C1 segment of cervical spinal cord (tissue), 14 donors: ENCODE data around the gene CLCF1.

Experiments used
- DNase-seq, 14 donors: peaks; one replicate each; lab custom pipeline; 2025; lab: John Stamatoyannopoulos, UW

The CLCF1 gene

DNA sequence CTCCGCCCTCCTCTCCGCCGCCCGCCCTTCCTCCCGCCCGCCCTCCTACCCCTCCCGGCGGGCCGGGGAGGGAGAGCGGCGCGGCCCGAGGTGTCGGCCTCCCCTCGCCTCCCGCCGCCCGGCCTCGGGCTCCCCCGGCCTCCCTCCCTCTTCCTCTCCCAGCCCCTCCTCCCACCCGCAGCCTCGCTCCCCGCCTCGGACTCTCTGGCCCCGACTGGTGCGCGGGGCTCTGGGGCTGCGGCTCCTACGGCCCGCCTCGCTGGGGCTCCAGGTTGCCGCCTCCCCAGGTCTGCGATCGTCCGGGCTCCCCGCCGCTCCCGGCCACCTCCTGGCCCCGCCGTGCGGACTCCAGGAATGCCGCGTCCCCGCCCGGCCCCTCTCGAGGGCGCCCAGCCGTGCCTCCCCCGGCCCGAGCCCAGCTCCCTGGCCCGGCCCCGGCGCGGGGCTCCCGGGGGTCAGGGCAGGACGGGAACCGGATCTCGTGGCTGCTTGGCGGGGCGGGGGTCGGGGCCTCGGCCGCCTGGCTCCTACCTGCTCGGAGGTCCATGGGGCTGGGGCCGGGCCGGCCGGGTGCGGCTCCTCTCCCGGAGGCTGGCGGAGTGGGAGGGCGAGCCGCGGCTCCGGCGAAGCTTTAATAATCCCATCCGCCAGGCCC is at the start of gene CLCF1:
TSS of gene CLCF1 (minus strand) at position 606 of the 655 bp plus-strand sequence. CDS start at position 547, 59 bp downstream.
- DNase-seq, result peak in 3 of 14 donors; percentile 33 to 42 (median 35)

DNA sequence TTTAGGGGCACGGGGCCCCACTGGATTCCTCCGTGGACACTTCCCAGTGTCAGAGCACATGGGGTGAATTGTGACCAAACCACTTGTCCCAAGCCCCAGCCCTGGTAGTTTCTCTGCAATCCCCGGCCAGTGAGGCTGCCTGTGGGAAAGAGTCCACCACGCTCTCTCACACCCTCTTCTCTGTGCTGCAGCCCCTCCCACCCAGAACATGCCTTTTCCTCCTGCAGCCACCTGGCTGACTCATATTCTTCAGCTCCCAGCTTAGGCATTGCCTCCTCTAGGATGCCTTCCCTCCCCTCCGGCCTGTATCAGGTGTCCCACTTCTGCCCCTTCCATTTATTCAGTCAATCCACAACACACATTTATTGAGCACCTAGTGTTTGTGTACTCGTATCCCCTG is 49.5 kb upstream of the CLCF1 start:
- DNase-seq, result no peak

DNA sequence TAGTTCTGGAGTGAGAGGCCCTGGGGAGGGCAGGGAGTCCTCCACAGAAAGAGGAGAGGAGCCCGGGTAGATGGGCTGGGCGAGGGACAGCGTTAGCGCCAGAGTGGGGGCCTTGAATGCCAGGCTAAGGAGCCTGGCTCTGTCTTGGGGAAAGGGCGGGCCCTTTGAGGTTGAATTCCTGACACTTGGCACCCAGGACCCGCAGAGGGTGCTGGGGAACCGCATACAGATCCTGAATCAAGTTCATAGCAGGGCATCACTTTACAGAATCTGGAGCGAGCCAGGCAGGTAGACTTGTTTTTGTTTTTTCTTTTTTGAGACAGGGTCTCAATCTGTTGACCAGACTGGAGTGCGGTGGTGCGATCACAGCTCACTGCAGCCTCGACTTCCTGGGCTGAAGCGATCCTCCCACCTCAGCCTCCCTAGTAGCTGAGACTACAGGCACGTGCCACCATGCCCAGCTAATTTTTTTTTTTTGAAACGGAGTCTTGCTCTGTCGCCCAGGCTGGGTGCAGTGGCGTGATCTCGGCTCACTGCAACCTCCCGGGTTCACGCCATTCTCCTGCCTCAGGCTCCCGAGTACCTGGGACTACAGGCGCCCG is 48.1 kb upstream of the CLCF1 start:
- no peak for DNase-seq

GRCh38 chr11:67420646-67421429 is 47.4 kb upstream of the CLCF1 start:
- peak; percentile 35 to 91 (median 79) for DNase-seq

DNA sequence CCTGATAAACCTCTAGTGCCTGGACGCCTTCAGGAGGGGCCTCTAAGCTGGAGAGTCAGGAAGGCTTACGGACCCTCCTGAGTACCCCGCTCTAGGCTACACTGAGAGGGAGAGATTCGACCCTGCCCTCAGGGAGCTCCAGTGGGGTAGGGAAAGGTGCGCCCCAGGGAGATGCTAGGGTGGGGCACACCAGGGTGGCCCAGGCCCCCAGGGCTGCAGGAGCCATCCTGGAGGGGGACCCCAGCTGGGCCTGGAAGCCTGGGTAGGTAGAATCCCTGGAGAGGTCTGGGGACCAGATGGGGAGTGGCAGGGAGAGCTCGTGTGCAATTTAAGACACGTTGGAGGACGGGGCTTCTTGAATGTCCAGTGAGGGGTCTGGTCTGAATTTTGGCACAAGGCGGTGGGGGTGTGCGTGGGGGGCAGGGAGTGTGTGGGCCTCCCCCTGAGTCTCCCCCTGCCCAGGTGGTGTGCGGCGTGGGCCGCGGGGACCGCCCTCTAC is 46.8 kb upstream of the CLCF1 start:
- no peak for DNase-seq

GRCh38 chr11:67419325-67420049 is 46.1 kb upstream of the CLCF1 start:
- DNase-seq, result no peak

GRCh38 chr11:67418476-67419281 is 45.3 kb upstream of the CLCF1 start:
- DNase-seq, result peak in 5 of 14 donors; percentile 45 to 83 (median 58)

GRCh38 chr11:67417425-67417824 is 44.0 kb upstream of the CLCF1 start:
- DNase-seq, result no peak

DNA sequence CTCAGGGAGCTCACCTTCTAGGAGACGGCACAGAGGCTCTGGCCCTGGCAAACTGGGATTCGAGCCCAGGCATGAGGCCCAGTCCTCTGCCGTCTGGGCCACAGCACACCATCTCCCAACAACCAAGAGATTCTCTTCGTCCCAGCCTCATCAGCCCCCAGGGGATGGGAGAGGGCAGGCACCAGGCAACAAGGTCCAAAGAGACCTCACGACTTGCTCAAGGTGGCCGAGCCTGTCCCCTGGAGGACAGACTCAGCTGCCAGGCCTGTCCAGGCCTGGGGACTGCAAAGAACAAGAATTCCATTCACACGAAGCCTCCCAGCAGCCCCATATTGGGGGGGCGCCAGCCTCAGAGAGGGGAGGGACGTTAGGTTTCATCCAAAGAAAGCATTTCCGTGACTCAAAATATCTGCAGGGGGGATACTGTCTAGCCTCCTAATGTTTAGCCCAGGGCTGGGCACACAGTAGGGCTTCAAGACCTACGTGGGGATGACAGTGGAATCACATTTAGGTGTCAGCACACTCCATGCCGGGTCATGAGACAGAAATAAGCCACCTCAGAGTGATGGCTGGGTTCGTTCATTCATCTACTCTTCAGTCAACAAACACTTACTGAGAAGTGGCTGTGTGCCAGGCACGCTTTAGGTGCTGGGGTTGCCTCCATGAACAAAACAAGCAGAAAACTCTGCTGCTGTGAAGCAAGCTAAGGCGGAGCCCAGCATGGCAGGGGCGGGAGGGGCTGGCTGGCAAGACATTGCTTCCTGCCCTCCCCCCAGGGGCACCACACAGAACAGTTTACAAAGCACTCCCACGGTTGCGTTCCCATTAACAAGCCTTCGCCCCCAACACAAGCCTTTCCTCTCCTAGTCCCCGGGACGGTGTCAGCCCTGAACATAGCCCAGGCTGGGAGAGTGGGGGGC is 43.3 kb upstream of the CLCF1 start:
- DNase-seq, result peak in 5 of 14 donors; percentile 18 to 46 (median 32)

GRCh38 chr11:67415501-67416304 is 42.3 kb upstream of the CLCF1 start, which contains the start of gene CARNS1:
CARNS1 (plus strand) TSS chr11:67415678; CDS start chr11:67416200, 522 bp downstream.
- peak in 5 of 14 donors; percentile 35 to 80 (median 76) for DNase-seq

- DNase-seq, result peak in 2 of 14 donors; percentile 18 to 43
These were observed 40.0 kb upstream of the CLCF1 start for GRCh38 chr11:67413266-67413849.

GRCh38 chr11:67412495-67413179 is 39.2 kb upstream of the CLCF1 start:
- no peak for DNase-seq

DNA sequence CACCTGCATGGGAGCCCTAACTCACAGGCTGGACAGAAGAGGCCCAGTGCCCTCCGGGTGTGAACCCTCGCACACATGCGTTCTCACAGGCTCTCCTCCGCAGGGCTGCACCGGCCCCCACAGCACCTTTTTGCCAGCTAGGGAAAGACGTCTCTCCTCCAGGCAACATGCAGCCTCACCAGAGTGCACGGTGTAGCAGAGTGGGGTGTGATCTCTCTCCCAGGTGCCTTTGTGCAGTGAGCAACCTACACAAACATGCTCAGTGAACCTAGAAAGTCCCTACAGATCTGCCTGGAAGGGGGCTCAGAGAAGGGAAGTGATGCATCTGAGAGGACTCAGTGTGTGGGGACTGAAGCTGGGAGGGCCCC is 38.4 kb upstream of the CLCF1 start:
- DNase-seq, result peak in 1 of 14 donors; percentile 33

DNA sequence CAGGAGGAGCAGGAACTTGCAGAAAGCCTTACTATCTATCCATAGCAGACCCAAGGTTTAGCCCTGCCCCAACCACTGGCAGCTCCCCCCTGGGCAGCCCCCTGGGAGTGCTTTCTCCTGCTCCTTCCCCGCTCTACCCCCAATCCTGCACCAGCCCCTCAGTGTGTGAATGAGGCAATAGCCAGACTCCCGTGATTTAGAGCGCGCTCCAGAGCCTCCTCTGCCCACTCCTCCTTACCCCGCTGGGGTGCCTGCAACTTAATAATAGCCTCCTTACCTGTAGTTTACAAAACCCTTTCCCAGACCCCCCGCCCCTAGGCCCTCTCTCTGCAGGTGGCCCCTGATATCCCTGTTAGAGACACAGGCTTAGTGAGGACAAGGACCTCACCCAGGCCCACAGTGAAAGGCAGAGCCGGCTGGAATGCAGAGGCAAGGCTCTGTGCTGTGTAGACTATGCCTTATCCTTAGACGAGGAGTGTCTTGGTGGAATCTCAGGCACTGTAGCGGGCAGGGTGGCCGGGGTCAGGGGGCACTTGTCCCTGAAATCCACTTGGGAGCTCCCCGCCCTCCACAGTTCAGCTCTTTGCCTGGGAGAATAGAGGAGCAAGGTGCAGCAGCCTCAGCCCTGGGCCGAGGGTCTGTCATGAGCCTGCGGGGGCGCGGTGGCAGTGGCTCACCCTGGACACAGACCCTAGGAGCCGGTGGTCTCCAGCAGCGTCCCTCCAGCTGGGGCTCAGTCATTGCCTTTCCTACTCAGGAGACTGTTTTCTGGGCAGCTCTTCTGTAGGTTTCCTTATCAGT is 37.8 kb upstream of the CLCF1 start:
- no peak for DNase-seq

GRCh38 chr11:67410369-67410831 is 37.0 kb upstream of the CLCF1 start:
- DNase-seq, result peak in 10 of 14 donors; percentile 60 to 83 (median 76)

GRCh38 chr11:67409781-67410368 is 36.5 kb upstream of the CLCF1 start:
- DNase-seq, result peak in 2 of 14 donors; percentile 48 to 63
